Esophagus muscularis mucosa (tissue), 4 donors: ENCODE measurements around the gene ZNF862. TPM values are rescaled to one million over a fixed set of nuclear protein-coding genes. Genes with fewer than 3 reads are reported as not detected.

ENCODE experiments used
- DNase-seq: peaks from one replicate; pipeline ENCODE4 v3.0.0-alpha.2; 2017; ENCODE audit errors: extremely low spot score
- H3K27ac ChIP-seq, 4 donors: fragments of 200-600 bp; sonication (generic); replicated peaks in 1 of 4; 1 replicate in 3 of 4; 2 replicates in 1 of 4; pipeline ENCODE4 v1.5.1; 2016 to 2019; ENCODE audit warnings: mild to moderate bottlenecking in 1 of 4
- H3K27me3 ChIP-seq, 4 donors: fragments of 200-600 bp; sonication (generic); one replicate each; pipeline versions ENCODE4 v1.5.1 to v1.6.0; 2016 to 2019
- H3K36me3 ChIP-seq, 4 donors: fragments of 200-600 bp; sonication (generic); one replicate each; pipeline ENCODE4 v1.5.1; 2016 to 2019
- H3K4me1 ChIP-seq, 4 donors: fragments of 200-600 bp; sonication (generic); one replicate each; pipeline ENCODE4 v1.5.1; 2016 to 2019
- H3K4me3 ChIP-seq, 4 donors: fragments of 200-600 bp; sonication (generic); 1 replicate in 2 of 4; 2 replicates in 2 of 4; pipeline ENCODE4 v1.5.1; 2016 to 2019; ENCODE audit warnings: mild to moderate bottlenecking in 4 of 4, moderate library complexity in 1 of 4
- H3K9me3 ChIP-seq, 4 donors: fragments of 200-600 bp; sonication (generic); 1 replicate in 3 of 4; 2 replicates in 1 of 4; pipeline ENCODE4 v1.5.1; 2016 to 2019
- EP300 ChIP-seq: sonication (generic); formaldehyde crosslinking; IDR thresholded peaks from one replicate; pipeline ENCODE4 v1.6.1; 2017; ENCODE audit warnings: antibody characterized with exemption
- POLR2A ChIP-seq: fragments of 450-650 bp; IDR thresholded peaks from one replicate; pipeline ENCODE4 v1.6.1; 2017; ENCODE audit warnings: antibody characterized with exemption, moderate library complexity, mild to moderate bottlenecking, low read depth
- POLR2AphosphoS5 ChIP-seq, 2 donors: sonication (generic); formaldehyde crosslinking; IDR thresholded peaks; one replicate each; pipeline ENCODE4 v1.6.1; 2017; ENCODE audit warnings: antibody characterized with exemption in 2 of 2
- WGBS: methylation state at CpG from one replicate; pipeline ENCODE4 v1.1.5; 2018; 5-methylcytosine and 5-hydroxymethylcytosine counted together
- intact Hi-C: fragments of 100-400 bp; cut with DNase I; formaldehyde crosslinking; loops from one replicate; pipeline ENCODE4 v1.15.1; 2023
- total RNA-seq, 4 donors: library from RNA; depleted of rRNA; stranded (reverse); fragments of >200 nt; gene quantifications; one replicate each; pipeline versions ENCODE4 v1.1.0 to v1.2.1, GENCODE V29; 2016
- TF ChIP-seq, protein P1 (sequence below), 3 experiments: fragments of 200-600 bp in 2 of 3; fragments of 450-650 bp in 1 of 3; sonication (generic) in 2 of 3; IDR thresholded peaks; one replicate each; pipeline ENCODE4 v1.5.1; 2017 to 2019; ENCODE audit warnings: antibody characterized with exemption in 3 of 3, mild to moderate bottlenecking in 2 of 3, moderate library complexity in 1 of 3

The ZNF862 gene
- total RNA-seq, 4 donors from 2014 or later: 9.1 to 17.1 (median 13.3) TPM

DNA sequence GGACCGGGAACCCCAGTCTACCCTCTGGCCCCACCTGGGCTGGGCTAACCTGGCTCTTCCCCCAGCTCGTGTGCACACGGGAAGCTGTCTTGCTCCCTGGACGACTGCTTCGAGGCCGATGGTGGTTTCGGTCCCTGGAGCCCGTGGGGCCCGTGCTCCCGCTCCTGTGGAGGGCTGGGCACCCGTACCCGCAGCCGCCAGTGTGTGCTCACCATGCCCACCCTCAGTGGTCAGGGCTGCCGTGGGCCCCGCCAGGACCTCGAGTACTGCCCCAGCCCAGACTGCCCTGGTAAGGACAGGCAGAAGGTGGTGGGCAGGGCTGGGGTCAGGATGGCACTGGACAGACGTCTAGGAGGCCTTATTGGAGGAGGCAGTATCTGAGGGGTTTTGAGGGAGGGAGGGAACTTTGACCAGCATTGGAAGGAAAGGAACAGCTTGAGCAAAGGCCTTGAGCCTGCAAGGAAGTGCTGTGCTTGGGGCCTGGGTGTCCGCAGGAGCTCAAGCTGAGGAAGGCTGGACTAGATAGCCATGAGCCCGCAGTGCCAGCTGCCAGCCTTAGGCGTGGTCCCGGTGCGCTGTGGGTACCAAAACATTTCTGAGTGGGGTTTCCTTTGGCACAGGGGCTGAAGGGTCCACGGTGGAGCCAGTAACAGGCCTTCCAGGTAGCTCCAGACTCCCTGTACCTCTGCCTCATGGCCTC, 20.2 kb upstream of the ZNF862 start:
- intact Hi-C loops: no loop called here
- TF ChIP-seq POLR2A (no peak), POLR2AphosphoS5 (IDR thresholded peaks at IDR 0.05) (no peak), EP300 (no peak)
- TF ChIP-seq, protein P1, sequence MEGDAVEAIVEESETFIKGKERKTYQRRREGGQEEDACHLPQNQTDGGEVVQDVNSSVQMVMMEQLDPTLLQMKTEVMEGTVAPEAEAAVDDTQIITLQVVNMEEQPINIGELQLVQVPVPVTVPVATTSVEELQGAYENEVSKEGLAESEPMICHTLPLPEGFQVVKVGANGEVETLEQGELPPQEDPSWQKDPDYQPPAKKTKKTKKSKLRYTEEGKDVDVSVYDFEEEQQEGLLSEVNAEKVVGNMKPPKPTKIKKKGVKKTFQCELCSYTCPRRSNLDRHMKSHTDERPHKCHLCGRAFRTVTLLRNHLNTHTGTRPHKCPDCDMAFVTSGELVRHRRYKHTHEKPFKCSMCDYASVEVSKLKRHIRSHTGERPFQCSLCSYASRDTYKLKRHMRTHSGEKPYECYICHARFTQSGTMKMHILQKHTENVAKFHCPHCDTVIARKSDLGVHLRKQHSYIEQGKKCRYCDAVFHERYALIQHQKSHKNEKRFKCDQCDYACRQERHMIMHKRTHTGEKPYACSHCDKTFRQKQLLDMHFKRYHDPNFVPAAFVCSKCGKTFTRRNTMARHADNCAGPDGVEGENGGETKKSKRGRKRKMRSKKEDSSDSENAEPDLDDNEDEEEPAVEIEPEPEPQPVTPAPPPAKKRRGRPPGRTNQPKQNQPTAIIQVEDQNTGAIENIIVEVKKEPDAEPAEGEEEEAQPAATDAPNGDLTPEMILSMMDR (IDR thresholded peaks at IDR 0.05): no peak
- H3K9me3 ChIP-seq: no peaks in the 10 kb centered on the region
- no peaks in the 10 kb centered on the region for H3K36me3 ChIP-seq
- H3K4me1 ChIP-seq: no peaks in the 10 kb centered on the region
- H3K27ac ChIP-seq: no peak overlapping the region
- 96% methylated on average over 3 of the region's 23 CpGs for WGBS
- peaks cover 0 to 19% (median 0%) of the 10 kb centered on the region in 4 donors for H3K27me3 ChIP-seq
- H3K4me3 ChIP-seq: no peak overlapping the region
- no peak for DNase-seq

DNA sequence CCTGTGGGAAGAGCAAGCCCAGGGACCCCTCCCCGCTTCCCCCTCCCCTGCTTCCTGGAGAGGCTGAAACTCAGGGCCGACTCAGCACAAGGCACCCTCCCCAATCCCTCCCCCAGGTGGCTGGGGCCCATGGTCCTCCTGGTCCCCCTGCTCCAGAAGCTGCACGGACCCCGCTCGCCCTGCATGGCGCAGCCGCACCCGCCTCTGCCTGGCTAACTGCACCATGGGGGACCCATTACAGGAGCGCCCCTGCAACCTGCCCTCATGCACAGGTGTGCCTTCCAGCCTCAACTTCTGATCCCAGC, 19.7 kb upstream of the ZNF862 start:
- DNase-seq: no peak
- WGBS: 83% methylated on average over 8 of the region's 9 CpGs

DNA sequence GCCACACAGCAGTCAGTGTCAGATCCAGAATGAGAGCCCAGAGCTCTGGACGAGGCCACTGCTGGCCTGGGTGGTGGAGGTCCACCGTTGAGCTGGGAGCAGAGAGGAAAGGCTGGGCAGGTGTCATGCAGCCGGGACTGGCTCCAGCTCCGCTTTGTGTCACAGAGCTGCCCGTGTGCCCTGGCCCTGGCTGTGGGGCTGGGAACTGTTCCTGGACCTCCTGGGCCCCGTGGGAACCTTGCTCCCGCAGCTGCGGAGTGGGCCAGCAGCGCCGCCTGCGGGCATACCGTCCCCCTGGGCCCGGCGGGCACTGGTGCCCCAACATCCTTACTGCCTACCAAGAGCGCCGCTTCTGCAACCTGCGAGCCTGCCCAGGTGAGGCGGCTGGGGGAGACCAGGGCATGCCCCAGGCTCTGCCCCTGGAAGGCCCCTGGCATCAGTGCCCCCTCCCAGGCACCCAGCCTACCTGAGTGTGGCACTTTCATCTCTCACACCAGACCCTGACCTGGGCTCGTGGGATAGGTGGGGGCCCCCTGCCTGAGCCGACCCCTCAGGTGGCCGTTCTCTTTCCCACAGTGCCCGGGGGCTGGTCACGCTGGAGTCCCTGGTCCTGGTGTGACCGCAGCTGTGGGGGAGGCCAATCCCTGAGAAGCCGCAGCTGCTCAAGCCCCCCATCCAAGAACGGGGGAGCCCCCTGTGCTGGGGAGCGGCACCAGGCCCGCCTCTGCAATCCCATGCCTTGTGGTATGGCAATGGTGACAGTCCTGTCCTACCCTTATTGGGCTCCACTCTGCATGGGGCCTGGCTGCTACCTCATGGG, 18.8 kb upstream of the ZNF862 start:
- Histone ChIP-seq H3K4me3 (no peak overlapping the region), H3K9me3 (no peaks in the 10 kb centered on the region), H3K27me3 (peaks cover 0 to 19% (median 0%) of the 10 kb centered on the region in 4 donors), H3K4me1 (no peaks in the 10 kb centered on the region), H3K27ac (no peak overlapping the region), H3K36me3 (no peaks in the 10 kb centered on the region)
- no peak for DNase-seq
- TF ChIP-seq POLR2AphosphoS5 (IDR thresholded peaks at IDR 0.05) (no peak), EP300 (no peak), POLR2A (no peak)
- TF ChIP-seq, protein P1 (IDR thresholded peaks at IDR 0.05): no peak
- intact Hi-C loops: no loop called here
- 83% methylated on average over 12 of the region's 28 CpGs for WGBS

More for the DNA sequence above, 19.7 kb upstream of the ZNF862 start:
- Histone ChIP-seq H3K27me3 (peaks cover 0 to 19% (median 0%) of the 10 kb centered on the region in 4 donors), H3K4me1 (no peaks in the 10 kb centered on the region), H3K4me3 (no peak overlapping the region), H3K9me3 (no peaks in the 10 kb centered on the region), H3K27ac (no peak overlapping the region), H3K36me3 (no peaks in the 10 kb centered on the region)
- TF ChIP-seq POLR2AphosphoS5 (IDR thresholded peaks at IDR 0.05): no peak
- no peak for TF ChIP-seq POLR2A
- TF ChIP-seq EP300: no peak
- TF ChIP-seq, protein P1 (IDR thresholded peaks at IDR 0.05): no peak
- intact Hi-C loops: no loop called here

DNA sequence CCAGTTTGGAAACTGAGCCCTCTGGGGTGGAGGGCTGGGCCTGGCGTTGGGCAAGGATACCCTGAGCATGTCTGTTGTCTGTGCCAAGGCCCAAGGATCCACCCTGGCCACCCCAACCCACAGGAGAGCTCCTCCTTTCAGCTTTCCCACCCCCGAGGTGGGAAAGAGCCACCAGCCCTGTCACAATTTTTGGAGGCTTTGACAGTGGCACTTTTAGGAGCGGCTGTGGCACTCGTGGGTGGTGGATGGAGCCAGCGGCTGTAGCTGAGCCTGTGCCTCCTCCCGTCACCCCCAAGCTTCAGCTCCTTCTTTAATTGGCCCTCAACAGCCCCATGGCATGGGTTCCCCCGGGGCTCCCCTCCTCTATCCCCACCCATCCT, 18.2 kb upstream of the ZNF862 start:
- Histone ChIP-seq H3K27ac (no peak overlapping the region), H3K36me3 (no peaks in the 10 kb centered on the region), H3K9me3 (no peaks in the 10 kb centered on the region), H3K27me3 (peaks cover 0 to 15% (median 0%) of the 10 kb centered on the region in 4 donors), H3K4me3 (no peak overlapping the region), H3K4me1 (no peaks in the 10 kb centered on the region)
- intact Hi-C loops: no loop called here
- WGBS: 73% methylated on average over 6 of the region's 7 CpGs
- no peak for DNase-seq
- no peak for TF ChIP-seq POLR2A
- TF ChIP-seq EP300: no peak
- no peak for TF ChIP-seq POLR2AphosphoS5 (IDR thresholded peaks at IDR 0.05)
- TF ChIP-seq, protein P1 (IDR thresholded peaks at IDR 0.05): no peak
